MM.1S (cell line): ENCODE results near the gene QSER1.

Source experiments
- EZH2 ChIP-seq: fragments of 300-600 bp; sonication (generic); optimal IDR thresholded peaks from 2 replicates; pipeline ENCODE3; 2017; ENCODE audit warnings: low read depth, mild to moderate bottlenecking, antibody characterized with exemption, low read length, mixed read lengths
- TF ChIP-seq, protein P1 (sequence below): fragments of 300-600 bp; sonication (generic); IDR thresholded peaks from 2 replicates; pipeline ENCODE4 v1.5.1; 2016; ENCODE audit warnings: antibody characterized with exemption, low read length, mixed read lengths

DNA sequence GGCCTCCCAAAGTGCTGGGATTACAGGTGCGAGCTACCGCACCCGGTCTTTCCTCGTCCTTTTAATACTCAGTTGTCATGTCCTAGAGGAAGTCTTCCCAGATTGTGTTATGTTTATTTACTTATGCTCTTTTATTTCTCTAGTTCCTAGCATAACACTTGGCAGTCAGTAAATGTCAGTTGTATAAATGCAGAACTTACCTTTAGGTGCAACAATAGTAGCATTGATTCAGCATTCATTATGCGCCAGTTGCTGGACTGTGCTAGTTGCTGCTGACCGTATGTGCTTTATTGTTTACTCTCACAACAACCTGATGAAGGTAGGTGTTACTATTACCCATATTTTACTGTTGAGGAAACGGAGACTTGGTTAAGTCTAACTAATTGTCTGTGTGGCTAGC lies 20.8 kb downstream of the QSER1 start:
- TF ChIP-seq, protein P1, sequence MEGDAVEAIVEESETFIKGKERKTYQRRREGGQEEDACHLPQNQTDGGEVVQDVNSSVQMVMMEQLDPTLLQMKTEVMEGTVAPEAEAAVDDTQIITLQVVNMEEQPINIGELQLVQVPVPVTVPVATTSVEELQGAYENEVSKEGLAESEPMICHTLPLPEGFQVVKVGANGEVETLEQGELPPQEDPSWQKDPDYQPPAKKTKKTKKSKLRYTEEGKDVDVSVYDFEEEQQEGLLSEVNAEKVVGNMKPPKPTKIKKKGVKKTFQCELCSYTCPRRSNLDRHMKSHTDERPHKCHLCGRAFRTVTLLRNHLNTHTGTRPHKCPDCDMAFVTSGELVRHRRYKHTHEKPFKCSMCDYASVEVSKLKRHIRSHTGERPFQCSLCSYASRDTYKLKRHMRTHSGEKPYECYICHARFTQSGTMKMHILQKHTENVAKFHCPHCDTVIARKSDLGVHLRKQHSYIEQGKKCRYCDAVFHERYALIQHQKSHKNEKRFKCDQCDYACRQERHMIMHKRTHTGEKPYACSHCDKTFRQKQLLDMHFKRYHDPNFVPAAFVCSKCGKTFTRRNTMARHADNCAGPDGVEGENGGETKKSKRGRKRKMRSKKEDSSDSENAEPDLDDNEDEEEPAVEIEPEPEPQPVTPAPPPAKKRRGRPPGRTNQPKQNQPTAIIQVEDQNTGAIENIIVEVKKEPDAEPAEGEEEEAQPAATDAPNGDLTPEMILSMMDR = no peak
- TF ChIP-seq EZH2 = no peak
